ENCODE results near the gene PLEKHH2. TPM values are rescaled to one million over a fixed set of nuclear protein-coding genes. Genes with fewer than 3 reads are reported as not detected.
"Not testable (repeated sequence)": the region's sequence is repeated elsewhere in the genome, so short reads cannot be mapped to it uniquely, and the experiment has no call there.

The PLEKHH2 gene
- total RNA-seq, 1 donor from 2014 or later = 27.5 TPM

DNA sequence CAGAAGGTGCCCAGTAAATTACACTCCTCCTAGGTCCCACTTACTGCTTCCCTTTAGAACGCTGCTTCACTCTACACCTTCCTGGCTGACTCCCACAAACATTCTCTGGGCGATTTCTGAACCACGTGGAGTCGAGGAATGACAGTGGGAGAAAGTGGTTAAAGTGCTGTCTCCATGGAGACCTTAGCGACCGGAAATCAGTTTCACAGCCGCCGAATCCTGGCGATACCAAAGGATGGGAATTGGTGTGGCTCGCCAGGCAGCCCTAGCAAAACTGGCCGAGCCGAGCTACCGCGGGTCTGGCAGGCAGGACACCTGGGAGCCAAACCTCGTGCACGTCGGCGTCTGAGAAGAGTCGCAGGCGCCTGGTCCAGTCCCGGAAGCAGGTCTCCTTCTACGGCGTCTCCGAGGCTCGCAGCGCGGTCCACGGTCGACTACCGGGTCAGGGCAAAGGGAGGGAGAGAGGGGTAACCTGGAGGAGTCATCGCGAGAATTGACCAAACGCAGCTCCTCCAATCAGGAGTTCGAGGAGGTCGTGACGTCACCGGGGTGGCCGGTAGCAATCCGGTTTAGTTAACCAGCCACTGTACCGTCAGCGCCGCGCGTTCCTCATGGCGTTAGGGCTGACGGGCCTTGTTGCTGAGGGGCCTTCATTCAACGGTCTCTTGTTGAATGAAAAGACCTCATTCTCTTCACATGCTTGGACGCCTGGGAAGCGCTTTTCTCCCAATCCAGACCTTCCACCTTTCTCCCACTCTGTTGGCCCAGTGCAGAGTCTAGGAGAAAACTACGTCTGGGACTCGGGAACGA is 41.3 kb upstream of the PLEKHH2 start, which contains the start of gene THADA:
TSS of gene THADA (minus strand) at position 436 of the 810 bp plus-strand sequence. CDS start 3,646 bp downstream, outside the sequence.
- peak; percentile 98 to 99 for DNase-seq (ENCODE audit: extremely low spot score in 2 of 2)
- peak within 1 kb of the TSS; percentile 89 for H3K27ac ChIP-seq
- peak within 1 kb of the TSS; percentile 79 to 87 for H3K4me3 ChIP-seq
- H3K27me3 ChIP-seq = no peaks in the 10 kb centered on the region
- TF ChIP-seq, protein P1, sequence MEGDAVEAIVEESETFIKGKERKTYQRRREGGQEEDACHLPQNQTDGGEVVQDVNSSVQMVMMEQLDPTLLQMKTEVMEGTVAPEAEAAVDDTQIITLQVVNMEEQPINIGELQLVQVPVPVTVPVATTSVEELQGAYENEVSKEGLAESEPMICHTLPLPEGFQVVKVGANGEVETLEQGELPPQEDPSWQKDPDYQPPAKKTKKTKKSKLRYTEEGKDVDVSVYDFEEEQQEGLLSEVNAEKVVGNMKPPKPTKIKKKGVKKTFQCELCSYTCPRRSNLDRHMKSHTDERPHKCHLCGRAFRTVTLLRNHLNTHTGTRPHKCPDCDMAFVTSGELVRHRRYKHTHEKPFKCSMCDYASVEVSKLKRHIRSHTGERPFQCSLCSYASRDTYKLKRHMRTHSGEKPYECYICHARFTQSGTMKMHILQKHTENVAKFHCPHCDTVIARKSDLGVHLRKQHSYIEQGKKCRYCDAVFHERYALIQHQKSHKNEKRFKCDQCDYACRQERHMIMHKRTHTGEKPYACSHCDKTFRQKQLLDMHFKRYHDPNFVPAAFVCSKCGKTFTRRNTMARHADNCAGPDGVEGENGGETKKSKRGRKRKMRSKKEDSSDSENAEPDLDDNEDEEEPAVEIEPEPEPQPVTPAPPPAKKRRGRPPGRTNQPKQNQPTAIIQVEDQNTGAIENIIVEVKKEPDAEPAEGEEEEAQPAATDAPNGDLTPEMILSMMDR (IDR thresholded peaks at IDR 0.05) = no peak
- TF ChIP-seq POLR2A (IDR thresholded peaks at IDR 0.05) (peak in 1 of 2 donors; percentile 73), POLR2AphosphoS5 (IDR thresholded peaks at IDR 0.05; ENCODE audit: insufficient read depth in 1 of 2, low read depth in 1 of 2) (peak; percentile 94 to 97)
- no peaks in the 10 kb centered on the region for H3K9me3 ChIP-seq
- intact Hi-C loops (cut with DNase I) = no loop called here
- peaks cover 25% of the 10 kb centered on the region for H3K4me1 ChIP-seq
- peaks cover 0 to 14% of the 10 kb centered on the region in 2 donors for H3K36me3 ChIP-seq

DNA sequence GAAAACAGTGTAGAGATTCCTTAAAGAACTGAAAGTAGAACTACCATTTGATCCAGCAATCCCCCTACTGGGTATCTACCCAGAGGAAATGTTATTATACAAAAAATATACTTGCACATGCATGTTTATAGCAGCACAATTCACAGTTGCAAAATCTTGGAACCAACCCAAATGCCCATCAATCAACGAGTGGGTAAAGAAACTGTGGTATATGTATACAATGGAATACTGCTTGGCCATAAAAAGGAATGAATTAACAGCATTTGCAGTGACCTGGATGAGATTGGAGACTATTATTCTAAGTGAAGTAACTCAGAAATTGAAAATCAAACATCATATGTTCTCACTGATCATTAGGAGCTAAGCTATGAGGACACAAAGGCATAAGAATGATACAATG is 36.5 kb upstream of the PLEKHH2 start:
- H3K4me1 ChIP-seq; H3K4me3 ChIP-seq; H3K27ac ChIP-seq; intact Hi-C loops (cut with DNase I); DNase-seq (ENCODE audit: extremely low spot score in 2 of 2); H3K9me3 ChIP-seq; H3K36me3 ChIP-seq; H3K27me3 ChIP-seq: not testable (repeated sequence)

DNA sequence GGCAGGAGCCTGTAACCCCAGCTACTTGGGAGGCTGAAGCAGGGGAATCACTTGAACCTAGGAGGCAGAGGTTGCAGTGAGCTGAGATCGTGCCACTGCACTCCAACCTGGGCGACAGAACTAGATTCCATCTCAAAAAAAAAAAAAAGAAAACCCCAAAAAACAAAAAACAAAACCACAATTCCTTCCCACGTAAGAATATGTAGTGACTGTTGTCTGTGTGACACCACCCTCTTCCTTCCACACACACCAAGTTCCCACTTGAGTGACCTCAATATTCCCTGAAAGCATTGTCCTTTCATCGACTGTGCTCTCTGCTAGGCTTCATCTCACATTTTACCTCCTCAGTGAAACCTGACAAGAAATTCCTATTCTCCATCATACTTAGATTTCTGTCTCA is 32.4 kb upstream of the PLEKHH2 start:
- DNase-seq (ENCODE audit: extremely low spot score in 2 of 2) = no peak
- no peaks in the 10 kb centered on the region for H3K27me3 ChIP-seq
- TF ChIP-seq, protein P1 (IDR thresholded peaks at IDR 0.05) = no peak
- TF ChIP-seq POLR2A (IDR thresholded peaks at IDR 0.05) = no peak
- no peak overlapping the region for H3K27ac ChIP-seq
- H3K36me3 ChIP-seq = no peaks in the 10 kb centered on the region
- intact Hi-C loops (cut with DNase I) = no loop called here
- no peaks in the 10 kb centered on the region for H3K4me1 ChIP-seq
- no peak overlapping the region for H3K4me3 ChIP-seq
- no peaks in the 10 kb centered on the region for H3K9me3 ChIP-seq

DNA sequence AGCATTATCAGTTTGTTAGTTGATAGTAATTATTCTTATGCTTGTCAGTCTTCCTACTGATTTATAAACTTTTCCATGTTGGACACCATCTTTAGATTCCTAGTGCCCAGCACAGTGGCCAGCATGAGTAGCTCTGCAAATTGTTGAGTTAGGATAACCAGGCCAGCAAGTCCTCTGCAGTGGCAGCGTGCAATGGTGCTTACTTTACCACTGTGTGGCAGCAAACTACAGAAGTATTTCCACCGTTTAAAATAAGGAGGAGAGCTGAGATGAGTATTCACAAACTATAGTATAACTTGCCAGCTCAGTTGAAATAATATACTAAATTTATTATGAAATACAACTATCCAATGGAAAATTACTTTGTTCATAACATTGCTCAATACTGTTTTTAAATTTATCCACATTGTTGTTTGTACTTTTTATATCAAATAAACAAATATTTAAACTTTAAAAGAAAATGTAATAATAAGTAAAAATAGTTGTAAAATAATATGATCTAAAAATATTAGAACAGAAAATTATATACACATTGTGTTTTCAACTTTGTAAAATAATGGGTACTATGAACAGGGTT is 31.9 kb upstream of the PLEKHH2 start:
- Histone ChIP-seq H3K27me3 (no peaks in the 10 kb centered on the region), H3K27ac (no peak overlapping the region), H3K36me3 (no peaks in the 10 kb centered on the region), H3K4me1 (no peaks in the 10 kb centered on the region), H3K9me3 (no peaks in the 10 kb centered on the region), H3K4me3 (no peak overlapping the region)
- intact Hi-C loops (cut with DNase I) = no loop called here
- TF ChIP-seq POLR2A (IDR thresholded peaks at IDR 0.05) = no peak
- TF ChIP-seq, protein P1 (IDR thresholded peaks at IDR 0.05) = no peak
- TF ChIP-seq POLR2AphosphoS5 (IDR thresholded peaks at IDR 0.05; ENCODE audit: insufficient read depth in 1 of 2, low read depth in 1 of 2) = no peak
- no peak for DNase-seq (ENCODE audit: extremely low spot score in 2 of 2)

DNA sequence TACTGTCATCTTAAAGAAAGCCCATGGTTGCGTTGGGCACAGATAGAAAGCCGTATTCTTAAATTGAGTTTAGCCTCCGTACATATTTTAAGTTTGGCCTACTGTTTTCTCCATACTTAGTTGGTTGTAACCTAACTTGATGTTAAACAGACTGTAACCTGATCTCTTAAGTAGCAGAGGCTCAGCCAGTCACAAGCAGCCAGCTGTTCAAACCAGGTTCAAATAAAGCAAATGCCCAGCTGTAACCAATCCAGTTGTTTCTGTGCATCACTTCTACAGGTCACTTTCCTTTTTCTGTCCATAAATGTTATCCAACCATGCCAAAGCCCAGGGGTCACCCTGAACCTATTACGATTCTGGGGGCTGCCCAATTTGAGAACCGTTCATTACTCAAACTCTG is 31.2 kb upstream of the PLEKHH2 start:
- H3K27me3 ChIP-seq = no peaks in the 10 kb centered on the region
- TF ChIP-seq, protein P1 (IDR thresholded peaks at IDR 0.05) = no peak
- no peak for TF ChIP-seq POLR2A (IDR thresholded peaks at IDR 0.05)
- no peak for TF ChIP-seq POLR2AphosphoS5 (IDR thresholded peaks at IDR 0.05; ENCODE audit: insufficient read depth in 1 of 2, low read depth in 1 of 2)
- H3K36me3 ChIP-seq = no peaks in the 10 kb centered on the region
- DNase-seq (ENCODE audit: extremely low spot score in 2 of 2) = no peak
- H3K4me1 ChIP-seq = no peaks in the 10 kb centered on the region
- no peak overlapping the region for H3K27ac ChIP-seq
- intact Hi-C loops (cut with DNase I) = no loop called here
- no peaks in the 10 kb centered on the region for H3K9me3 ChIP-seq
- no peak overlapping the region for H3K4me3 ChIP-seq
